PC-3 (cell line): ENCODE data around the gene KIFAP3. TPM values are rescaled to one million over a fixed set of nuclear protein-coding genes. Genes with fewer than 3 reads are reported as not detected.

Source experiments
- ATAC-seq: fragments of 200-7000 bp; cut with Tn5 transposase; 2 replicates; pipeline ENCODE4 v1.9.1; 2020; ENCODE audit warnings: mild to moderate bottlenecking, moderate library complexity
- BruUV-seq: library from RNA; stranded (reverse); fragments of 400-500 nt; replicated peaks from 2 replicates; lab custom pipeline; 2021; lab: Mats Ljungman, UMichigan
- CTCF ChIA-PET: fragments of 300-600 bp; sonication (Branson Sonifier 250); formaldehyde crosslinking; loops from one replicate; lab custom pipeline; 2022; ENCODE audit warnings: antibody characterized with exemption; lab: Charles Lee
- POLR2A ChIA-PET: fragments of 300-600 bp; sonication (Branson Sonifier 250); formaldehyde crosslinking; loops from one replicate; lab custom pipeline; 2022; ENCODE audit warnings: antibody characterized with exemption; ENCODE audit not compliant: unreplicated experiment; lab: Charles Lee
- DNase-seq: peaks from one replicate; pipeline ENCODE4 v3.0.0-alpha.2; 2015
- H2AFZ ChIP-seq: fragments of 300-600 bp; sonication (generic); 2 replicates; pipeline ENCODE4 v1.6.0; 2016; ENCODE audit warnings: antibody characterized with exemption, low read length
- H3F3A ChIP-seq: fragments of 300-600 bp; sonication (generic); one replicate; pipeline ENCODE4 v1.6.0; 2017; ENCODE audit warnings: antibody characterized with exemption, low read length, control low read depth, mild to moderate bottlenecking; ENCODE audit not compliant: unreplicated experiment
- H3K27ac ChIP-seq: fragments of 300-600 bp; sonication (generic); 2 replicates; pipeline ENCODE4 v1.5.1; 2016; ENCODE audit warnings: mild to moderate bottlenecking, low read length
- H3K27me3 ChIP-seq: fragments of 300-600 bp; sonication (generic); 2 replicates; pipeline ENCODE4 v1.6.1; 2016; ENCODE audit warnings: low read length, mixed read lengths
- H3K36me3 ChIP-seq: fragments of 300-600 bp; sonication (generic); 2 replicates; pipeline ENCODE4 v1.6.1; 2016; ENCODE audit warnings: low read depth, mixed run types, low read length, mixed read lengths
- H3K4me1 ChIP-seq: fragments of 300-600 bp; sonication (generic); 2 replicates; pipeline ENCODE4 v1.5.1; 2016; ENCODE audit warnings: low read length; ENCODE audit not compliant: insufficient read depth
- H3K4me2 ChIP-seq: fragments of 300-600 bp; sonication (generic); 2 replicates; pipeline ENCODE4 v1.6.0; 2016; ENCODE audit warnings: low read length
- H3K4me3 ChIP-seq: fragments of 300-600 bp; sonication (generic); 2 replicates; pipeline ENCODE4 v1.5.1; 2016; ENCODE audit warnings: mild to moderate bottlenecking, low read length, mixed read lengths
- H3K79me2 ChIP-seq: fragments of 300-600 bp; sonication (generic); 2 replicates; pipeline ENCODE4 v1.6.1; 2017; ENCODE audit warnings: low read length, mixed read lengths
- H3K9ac ChIP-seq: fragments of 300-600 bp; sonication (generic); 2 replicates; pipeline ENCODE4 v1.6.0; 2016; ENCODE audit warnings: mild to moderate bottlenecking, low read length
- H3K9me2 ChIP-seq: fragments of 300-600 bp; sonication (generic); replicated peaks from 2 replicates; pipeline ENCODE4 v1.6.1; 2016; ENCODE audit warnings: mixed run types, low read length, mixed read lengths
- H3K9me3 ChIP-seq: fragments of 300-600 bp; sonication (generic); 2 replicates; pipeline ENCODE4 v1.6.1; 2016; ENCODE audit warnings: low read length, mixed read lengths
- H4K20me1 ChIP-seq: fragments of 300-600 bp; sonication (generic); 2 replicates; pipeline ENCODE4 v1.6.1; 2016; ENCODE audit warnings: low read length, mixed read lengths
- EZH2 ChIP-seq: fragments of 300-600 bp; sonication (generic); IDR thresholded peaks from one replicate; pipeline ENCODE4 v1.6.1; 2017; ENCODE audit warnings: antibody characterized with exemption, mild to moderate bottlenecking, low read length; ENCODE audit not compliant: unreplicated experiment
- EZH2phosphoT487 ChIP-seq: fragments of 300-600 bp; sonication (generic); IDR thresholded peaks from 2 replicates; pipeline ENCODE4 v1.6.1; 2018; ENCODE audit warnings: mild to moderate bottlenecking, antibody characterized with exemption, low read length, borderline replicate concordance
- intact Hi-C: fragments of 100-400 bp; cut with micrococcal nuclease; formaldehyde crosslinking; loops from 2 replicates; pipeline ENCODE4 v1.9.0; 2023
- total RNA-seq: library from RNA; depleted of rRNA; stranded (reverse); fragments of >200 nt; gene quantifications from 2 replicates; pipeline ENCODE4 v1.2.3, GENCODE V29; 2014
- TF ChIP-seq, protein P1 (sequence below): fragments of 300-600 bp; sonication (generic); conservative IDR thresholded peaks from 2 replicates; pipeline ENCODE4 v1.5.1; 2017; ENCODE audit warnings: antibody characterized with exemption, low read depth, mild to moderate bottlenecking, low read length

Gene KIFAP3
- total RNA-seq, 1 experiment from 2014 or later, result 6.9 TPM

DNA sequence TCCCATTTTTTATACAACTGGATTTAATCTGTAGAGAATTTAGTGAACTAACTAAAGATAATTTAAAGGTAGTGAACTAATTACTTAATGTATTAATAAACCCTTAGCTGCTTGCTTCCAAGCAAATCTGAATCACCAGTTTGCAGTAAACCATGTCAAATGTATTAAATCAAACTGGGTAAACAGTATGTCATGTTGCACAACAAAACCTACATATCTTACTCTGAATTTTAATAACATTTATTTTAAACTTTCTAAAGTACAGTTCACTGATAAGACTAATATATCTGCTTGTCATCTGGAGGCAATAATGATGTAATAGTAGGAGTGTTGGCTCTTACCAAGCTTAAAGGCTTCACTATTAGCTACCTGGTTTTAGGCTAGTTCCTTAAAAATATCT is 128.3 kb downstream of the KIFAP3 start:
- H3F3A ChIP-seq, result no peaks in the 10 kb centered on the region
- TF ChIP-seq EZH2, result no peak
- TF ChIP-seq, protein P1, sequence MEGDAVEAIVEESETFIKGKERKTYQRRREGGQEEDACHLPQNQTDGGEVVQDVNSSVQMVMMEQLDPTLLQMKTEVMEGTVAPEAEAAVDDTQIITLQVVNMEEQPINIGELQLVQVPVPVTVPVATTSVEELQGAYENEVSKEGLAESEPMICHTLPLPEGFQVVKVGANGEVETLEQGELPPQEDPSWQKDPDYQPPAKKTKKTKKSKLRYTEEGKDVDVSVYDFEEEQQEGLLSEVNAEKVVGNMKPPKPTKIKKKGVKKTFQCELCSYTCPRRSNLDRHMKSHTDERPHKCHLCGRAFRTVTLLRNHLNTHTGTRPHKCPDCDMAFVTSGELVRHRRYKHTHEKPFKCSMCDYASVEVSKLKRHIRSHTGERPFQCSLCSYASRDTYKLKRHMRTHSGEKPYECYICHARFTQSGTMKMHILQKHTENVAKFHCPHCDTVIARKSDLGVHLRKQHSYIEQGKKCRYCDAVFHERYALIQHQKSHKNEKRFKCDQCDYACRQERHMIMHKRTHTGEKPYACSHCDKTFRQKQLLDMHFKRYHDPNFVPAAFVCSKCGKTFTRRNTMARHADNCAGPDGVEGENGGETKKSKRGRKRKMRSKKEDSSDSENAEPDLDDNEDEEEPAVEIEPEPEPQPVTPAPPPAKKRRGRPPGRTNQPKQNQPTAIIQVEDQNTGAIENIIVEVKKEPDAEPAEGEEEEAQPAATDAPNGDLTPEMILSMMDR, result no peak
- no peak for TF ChIP-seq EZH2phosphoT487
- H2AFZ ChIP-seq, result no peak overlapping the region
- ChIA-PET POLR2A (no interaction called here), CTCF (no interaction called here)
- H3K27me3 ChIP-seq, result no peaks in the 10 kb centered on the region
- no peak overlapping the region for H3K4me3 ChIP-seq
- H4K20me1 ChIP-seq, result no peaks in the 10 kb centered on the region
- intact Hi-C loops, result no loop called here
- DNase-seq (no peak), ATAC-seq (no peak)
- H3K9me2 ChIP-seq, result no peaks in the 10 kb centered on the region
- BruUV-seq, result no TSS peak
- no peaks in the 10 kb centered on the region for H3K79me2 ChIP-seq
- H3K4me1 ChIP-seq, result peaks cover 12% of the 10 kb centered on the region
- no peaks in the 10 kb centered on the region for H3K36me3 ChIP-seq
- H3K9me3 ChIP-seq, result no peaks in the 10 kb centered on the region
- no peak overlapping the region for H3K4me2 ChIP-seq
- no peak overlapping the region for H3K9ac ChIP-seq
- no peak overlapping the region for H3K27ac ChIP-seq

DNA sequence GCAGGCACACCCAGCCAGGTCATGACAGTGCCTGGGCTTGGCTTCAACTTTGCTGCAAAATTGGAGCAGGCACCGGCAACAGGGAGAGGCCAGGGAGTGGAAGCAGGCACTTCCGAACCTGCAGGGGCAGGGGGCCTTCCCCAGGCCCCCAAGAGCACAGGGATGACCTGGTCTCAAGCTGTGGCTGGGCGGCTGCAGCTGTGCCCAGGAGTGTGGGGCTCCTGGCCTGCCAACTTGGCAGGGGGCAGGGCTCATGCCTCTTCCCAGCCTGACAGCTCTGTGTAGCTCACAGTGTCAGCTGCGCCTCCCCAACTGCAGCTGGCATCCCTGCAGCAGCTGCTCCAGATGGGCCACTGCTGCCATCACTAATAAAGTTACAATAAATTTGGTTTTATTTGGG is 129.3 kb downstream of the KIFAP3 start:
- Histone ChIP-seq H3K4me1 (peaks cover 12% of the 10 kb centered on the region), H3K27me3 (no peaks in the 10 kb centered on the region), H3K4me2 (no peak overlapping the region), H3K27ac (no peak overlapping the region), H3K9me2 (no peaks in the 10 kb centered on the region), H3K9me3 (no peaks in the 10 kb centered on the region), H3K79me2 (no peaks in the 10 kb centered on the region), H4K20me1 (no peaks in the 10 kb centered on the region), H3K4me3 (no peak overlapping the region), H3F3A (no peaks in the 10 kb centered on the region), H3K36me3 (no peaks in the 10 kb centered on the region), H3K9ac (no peak overlapping the region), H2AFZ (no peak overlapping the region)
- BruUV-seq, result no TSS peak
- DNase-seq (no peak), ATAC-seq (no peak)
- TF ChIP-seq EZH2 (no peak), EZH2phosphoT487 (no peak)
- TF ChIP-seq, protein P1, result no peak
- POLR2A ChIA-PET, result no interaction called here
- CTCF ChIA-PET, result no interaction called here
- intact Hi-C loops, result no loop called here

DNA sequence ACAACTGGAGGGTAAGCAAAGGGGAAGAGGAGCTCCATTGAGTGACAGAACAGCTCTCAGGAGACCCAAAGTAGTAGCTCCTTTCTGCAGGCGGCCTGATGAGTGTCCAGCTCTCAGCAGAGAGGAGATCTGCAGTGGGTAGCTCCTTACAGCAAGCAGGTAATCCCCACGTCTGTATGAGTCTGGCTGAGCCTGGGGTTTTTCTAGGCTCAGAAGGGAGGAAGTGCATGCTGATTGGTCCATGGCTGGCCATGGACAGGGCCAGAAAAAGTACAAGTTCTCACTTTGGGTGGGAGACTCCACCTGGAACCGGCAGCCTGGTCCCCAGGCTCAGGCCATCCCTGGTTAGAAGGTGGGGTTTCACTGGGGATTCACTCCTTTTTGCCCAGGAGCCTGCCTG is 129.9 kb downstream of the KIFAP3 start:
- Histone ChIP-seq H3K9me2 (no peaks in the 10 kb centered on the region), H3K9ac (no peak overlapping the region), H3K4me1 (peaks cover 12% of the 10 kb centered on the region), H3K4me3 (no peak overlapping the region), H3K27ac (no peak overlapping the region), H3K27me3 (no peaks in the 10 kb centered on the region), H3K9me3 (no peaks in the 10 kb centered on the region), H2AFZ (no peak overlapping the region), H3K36me3 (no peaks in the 10 kb centered on the region), H4K20me1 (no peaks in the 10 kb centered on the region), H3F3A (no peaks in the 10 kb centered on the region), H3K4me2 (no peak overlapping the region), H3K79me2 (no peaks in the 10 kb centered on the region)
- ATAC-seq (no peak), DNase-seq (no peak)
- intact Hi-C loops, result loop anchor here (5.0 kb wide), 1 partner anchor 128 kb away; the partner anchor contains the start of gene KIFAP3
- CTCF ChIA-PET, result no interaction called here
- no TSS peak for BruUV-seq
- POLR2A ChIA-PET, result no interaction called here
- TF ChIP-seq, protein P1, result no peak
- TF ChIP-seq EZH2, result no peak
- TF ChIP-seq EZH2phosphoT487, result no peak
